Myocyte (in vitro differentiated cells): Measurements from ENCODE around the gene WDR81. TPM values are rescaled to one million over a fixed set of nuclear protein-coding genes. Genes with fewer than 3 reads are reported as not detected.
A peak's percentile ranks its signal among the peaks of the same experiment; 100 is the strongest.
"Not testable (repeated sequence)": the region's sequence is repeated elsewhere in the genome, so short reads cannot be mapped to it uniquely, and the experiment has no call there.

Experiments
- DNase-seq: peaks from one replicate; pipeline ENCODE4 v3.0.0-alpha.2; 2012; ENCODE audit warnings: low read depth
- total RNA-seq: library from RNA; depleted of rRNA; stranded (reverse); fragments of >200 nt; gene quantifications from 2 replicates; pipeline ENCODE4 v1.2.3, GENCODE V29; 2014

Gene WDR81
- total RNA-seq, 1 donor from 2014 or later, result 76.8 TPM

DNA sequence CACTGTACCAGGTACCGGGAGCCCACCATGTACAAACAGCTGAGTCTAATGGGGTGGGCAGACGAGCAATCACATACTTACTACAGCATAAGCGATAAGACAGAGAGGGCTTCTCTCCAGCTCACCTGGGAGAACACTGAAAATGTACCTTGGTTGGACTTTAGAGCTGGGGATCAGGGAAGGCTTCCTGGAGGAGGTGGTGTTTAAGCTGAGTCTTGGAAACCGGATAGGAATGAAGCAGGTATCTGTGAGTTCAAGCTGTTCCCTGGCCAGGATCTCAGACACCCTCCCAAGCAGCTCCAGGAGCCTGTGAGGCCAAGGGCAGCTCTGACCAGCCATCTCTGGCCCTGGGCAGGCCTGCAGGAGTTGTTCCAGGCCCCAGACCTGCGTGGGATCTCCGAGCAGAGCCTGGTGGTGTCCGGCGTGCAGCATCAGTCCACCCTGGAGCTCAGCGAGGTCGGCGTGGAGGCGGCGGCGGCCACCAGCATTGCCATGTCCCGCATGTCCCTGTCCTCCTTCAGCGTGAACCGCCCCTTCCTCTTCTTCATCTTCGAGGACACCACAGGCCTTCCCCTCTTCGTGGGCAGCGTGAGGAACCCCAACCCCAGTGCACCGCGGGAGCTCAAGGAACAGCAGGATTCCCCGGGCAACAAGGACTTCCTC, 29.4 kb downstream of the WDR81 start:
- DNase-seq, result no peak

DNA sequence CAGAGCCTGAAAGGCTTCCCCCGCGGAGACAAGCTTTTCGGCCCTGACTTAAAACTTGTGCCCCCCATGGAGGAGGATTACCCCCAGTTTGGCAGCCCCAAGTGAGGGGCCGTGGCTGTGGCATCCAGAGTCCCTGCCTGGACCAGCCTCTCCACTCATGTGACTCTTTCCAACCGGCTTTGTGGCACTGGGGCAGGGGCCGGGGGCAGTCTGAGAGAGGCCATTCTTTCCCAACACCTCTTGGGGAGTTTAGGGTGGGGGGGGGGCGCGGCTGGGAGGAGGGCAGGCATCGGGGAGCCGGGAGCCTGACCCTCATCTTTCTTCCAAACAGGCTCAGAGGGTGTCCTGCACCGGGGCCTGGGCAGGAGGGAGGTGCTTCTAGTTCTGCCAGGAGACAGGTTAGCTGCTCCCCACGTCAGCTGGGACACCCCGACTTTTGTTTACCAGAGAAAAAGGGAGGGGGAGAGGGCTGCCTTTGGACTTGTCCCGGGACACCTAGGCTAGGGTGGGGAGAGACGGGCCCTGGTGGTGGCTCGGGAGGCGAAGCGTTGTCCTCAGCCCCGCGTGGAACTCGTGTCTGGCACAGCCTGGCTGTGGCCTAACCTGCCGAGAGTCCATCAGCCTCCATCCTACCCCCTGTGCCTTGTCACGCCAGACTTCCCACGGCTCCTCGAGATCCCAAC, 30.1 kb downstream of the WDR81 start:
- no peak for DNase-seq

DNA sequence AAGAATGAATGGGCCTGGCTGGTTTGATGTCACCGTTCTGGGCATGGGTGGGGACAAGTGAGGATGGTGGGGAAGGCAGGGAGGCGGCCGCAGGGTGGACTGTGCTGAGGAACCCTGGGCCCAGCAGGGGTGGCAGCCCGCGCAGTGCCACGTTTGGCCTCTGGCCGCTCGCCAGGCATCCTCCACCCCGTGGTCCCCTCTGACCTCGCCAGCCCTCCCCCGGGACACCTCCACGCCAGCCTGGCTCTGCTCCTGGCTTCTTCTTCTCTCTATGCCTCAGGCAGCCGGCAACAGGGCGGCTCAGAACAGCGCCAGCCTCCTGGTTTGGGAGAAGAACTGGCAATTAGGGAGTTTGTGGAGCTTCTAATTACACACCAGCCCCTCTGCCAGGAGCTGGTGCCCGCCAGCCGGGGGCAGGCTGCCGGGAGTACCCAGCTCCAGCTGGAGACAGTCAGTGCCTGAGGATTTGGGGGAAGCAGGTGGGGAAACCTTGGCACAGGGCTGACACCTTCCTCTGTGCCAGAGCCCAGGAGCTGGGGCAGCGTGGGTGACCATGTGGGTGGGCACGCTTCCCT, 30.8 kb downstream of the WDR81 start:
- DNase-seq, result no peak

DNA sequence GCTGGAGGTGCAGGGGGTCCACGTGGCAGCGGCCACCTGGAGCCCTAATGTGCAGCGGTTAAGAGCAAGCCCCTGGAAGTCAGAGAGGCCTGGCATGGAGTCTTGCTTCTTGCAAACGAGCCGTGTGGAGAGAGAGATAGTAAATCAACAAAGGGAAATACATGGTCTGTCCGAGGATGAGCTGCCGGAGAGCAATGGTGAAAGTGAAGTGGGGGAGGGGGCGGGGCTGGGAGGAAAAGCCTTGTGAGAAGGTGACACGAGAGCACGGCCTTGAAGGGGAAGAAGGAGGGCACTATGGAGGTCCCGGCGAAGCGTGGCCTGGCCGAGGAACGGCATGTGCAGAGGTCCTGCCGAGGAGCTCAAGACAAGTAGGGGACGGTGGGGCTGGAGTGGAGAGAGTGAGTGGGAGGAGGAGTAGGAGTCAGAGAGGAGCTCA, 31.3 kb downstream of the WDR81 start:
- DNase-seq, result no peak

DNA sequence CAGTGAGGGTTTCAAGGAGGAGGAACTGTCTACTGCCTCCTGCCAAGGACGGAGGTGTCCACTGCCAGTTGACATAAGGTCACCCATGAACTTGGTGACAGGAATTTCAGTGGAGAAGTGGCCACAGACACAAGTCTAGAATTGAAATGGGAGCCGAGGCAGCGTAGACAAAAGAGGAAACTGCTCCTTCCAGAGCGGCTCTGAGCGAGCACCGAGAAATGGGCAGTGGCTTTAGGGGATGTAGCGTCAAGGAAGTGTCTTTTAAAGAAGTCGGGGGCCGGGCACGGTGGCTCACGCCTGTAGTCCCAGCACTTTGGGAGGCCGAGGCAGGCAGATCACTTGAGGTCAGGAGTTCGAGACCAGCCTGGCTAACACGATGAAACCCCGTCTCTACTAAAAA, 34.3 kb downstream of the WDR81 start:
- DNase-seq, result no peak

DNA sequence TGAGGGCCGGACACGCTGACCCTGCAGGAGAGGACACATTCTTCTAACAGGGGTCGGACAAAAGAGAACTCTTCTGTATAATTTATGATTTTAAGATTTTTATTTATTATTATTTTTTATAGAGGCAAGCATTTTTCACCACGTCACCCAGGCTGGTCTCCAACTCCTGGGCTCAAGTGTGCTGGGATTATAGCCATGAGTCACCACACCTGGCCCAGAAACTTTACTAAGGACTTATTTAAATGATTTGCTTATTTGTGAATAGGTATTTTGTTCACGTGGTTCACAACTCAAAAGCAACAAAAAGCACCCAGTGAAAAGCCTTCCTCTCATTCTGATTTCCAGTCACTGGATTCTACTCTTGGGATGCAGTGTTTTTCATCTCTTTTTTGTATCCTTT, 35.0 kb downstream of the WDR81 start:
- DNase-seq, result no peak

DNA sequence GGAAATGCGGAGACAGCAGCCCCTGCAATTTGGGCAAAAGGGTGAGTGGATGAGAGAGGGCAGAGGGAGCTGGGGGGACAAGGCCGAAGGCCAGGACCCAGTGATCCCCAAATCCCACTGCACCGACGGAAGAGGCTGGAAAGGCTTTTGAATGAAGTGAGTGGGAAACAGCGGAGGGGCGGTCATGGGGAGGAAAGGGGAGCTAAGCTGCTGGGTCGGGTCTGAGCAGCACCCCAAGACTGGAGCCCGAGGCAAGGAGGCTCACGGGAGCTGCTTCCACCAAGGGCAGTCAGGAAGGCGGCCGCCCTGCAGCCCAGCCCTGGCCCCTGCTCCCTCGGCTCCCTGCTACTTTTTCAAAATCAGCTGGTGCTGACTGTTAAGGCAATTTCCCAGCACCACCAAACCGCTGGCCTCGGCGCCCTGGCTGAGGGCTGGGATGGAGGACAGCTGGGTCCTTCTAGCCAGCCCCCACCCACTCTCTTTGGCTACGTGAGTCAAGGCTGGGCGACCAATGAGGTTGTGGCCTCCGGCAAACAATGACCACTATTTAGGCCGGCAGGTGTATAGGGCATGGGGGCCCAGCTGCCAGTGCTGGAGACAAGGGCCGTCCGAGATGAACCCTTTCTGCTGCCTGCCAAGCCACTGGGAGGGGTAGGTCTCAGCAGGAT, 37.9 kb downstream of the WDR81 start:
- DNase-seq, result peak; percentile 99

DNA sequence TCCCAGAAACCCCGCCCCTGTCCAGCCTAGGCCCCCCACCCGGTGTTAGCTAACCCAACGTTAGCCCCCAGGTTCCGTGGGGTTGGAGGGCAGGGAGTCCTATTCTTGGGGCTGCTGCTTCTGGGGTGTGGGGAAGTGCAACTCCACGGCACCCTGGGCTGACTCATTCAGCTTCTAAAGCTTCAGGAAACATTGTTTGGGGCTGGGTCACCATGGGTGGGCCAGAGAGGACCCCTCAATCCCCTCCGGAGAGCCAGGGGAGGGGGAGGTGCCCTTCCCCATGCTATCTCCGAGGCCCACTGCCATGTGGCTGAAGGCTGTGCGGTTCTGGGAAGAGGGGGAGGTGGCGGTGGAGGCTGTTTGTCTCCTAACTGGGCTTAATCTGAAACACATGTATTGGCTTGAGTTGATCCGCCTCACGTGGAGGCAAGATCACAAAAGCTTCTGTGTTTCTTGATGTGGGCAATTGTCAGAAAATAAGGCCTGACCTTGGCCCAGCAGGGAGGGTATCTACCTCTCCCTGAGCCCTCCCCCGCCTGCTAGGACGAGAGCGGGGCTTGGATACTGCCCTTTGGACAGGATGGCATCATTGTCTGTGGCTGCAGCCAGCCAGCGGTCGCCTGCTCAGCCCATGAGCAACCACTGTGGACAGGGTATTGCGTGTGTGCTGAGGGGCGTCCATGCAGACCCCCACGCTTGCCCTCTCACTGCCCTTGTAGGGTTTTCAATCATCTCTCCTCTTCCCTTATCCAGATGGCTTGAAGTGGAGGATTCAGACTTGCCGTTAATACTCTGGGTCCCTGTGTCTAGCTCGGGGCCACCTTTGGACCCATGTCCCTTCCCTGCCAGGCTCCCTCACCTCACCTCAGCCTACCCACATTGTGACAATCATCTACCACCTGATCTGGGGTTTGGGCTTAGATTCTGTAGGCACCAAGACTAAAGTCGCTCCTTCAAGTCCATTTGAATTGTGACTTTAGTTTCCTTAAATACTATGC, 38.7 kb downstream of the WDR81 start:
- peak; percentile 90 for DNase-seq

DNA sequence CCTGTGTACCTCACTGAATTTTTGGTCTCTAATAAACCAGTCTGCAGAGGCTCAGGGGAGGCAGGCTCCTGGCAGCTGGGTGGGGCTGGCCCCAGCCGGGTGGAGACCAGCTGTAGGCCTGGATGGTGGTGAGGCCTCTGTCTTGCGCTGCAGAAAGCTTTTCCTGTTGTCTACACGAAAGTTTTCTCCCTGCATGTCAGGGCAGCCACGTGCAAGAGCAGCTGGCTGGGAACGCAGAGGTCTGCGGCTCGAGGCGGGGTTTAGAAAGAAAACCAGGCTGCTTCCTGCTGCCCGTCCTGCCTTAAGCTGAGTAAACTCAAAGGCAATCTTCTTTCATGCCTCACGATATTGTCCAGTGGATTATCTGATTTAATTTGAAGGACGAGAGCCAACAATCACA, 39.8 kb downstream of the WDR81 start:
- peak; percentile 98 for DNase-seq

DNA sequence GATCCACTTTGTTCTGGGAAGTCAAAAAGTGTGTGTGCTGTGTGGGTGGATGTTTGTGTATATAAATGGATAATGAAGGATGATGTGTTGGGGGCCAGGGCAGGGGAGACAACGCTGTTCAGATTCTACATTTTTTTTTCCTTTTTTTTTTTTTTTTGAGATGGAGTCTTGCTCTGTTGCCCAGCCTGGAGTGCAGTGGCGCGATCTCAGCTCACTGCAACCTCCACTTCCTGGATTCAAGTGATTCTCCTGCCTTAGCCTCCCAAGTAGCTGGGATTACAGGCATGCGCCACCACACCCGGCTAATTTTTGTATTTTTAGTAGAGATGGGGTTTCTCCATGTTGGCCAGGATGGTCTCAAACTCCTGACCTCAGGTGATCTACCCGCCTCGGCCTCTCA, 40.2 kb downstream of the WDR81 start:
- not testable (repeated sequence) for DNase-seq

DNA sequence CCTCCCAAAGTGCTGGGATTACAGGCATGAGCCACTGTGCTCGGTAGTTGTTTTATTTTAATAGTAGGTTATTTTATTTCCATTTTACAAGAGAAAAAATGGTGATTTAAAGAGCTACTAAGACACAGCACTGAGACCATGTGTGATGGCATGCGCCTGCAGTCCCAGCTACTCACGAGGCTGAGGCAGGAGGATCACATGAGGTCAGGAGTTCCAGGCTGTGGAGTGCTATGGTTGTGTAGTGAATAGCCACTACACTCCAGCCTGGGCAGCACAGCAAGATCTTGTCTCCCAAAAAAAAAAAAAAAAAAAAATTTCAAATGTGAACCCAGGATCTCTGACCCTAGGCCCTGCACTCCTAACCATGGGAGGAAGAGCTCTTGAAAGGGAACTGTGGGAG, 41.1 kb downstream of the WDR81 start:
- DNase-seq, result no peak

DNA sequence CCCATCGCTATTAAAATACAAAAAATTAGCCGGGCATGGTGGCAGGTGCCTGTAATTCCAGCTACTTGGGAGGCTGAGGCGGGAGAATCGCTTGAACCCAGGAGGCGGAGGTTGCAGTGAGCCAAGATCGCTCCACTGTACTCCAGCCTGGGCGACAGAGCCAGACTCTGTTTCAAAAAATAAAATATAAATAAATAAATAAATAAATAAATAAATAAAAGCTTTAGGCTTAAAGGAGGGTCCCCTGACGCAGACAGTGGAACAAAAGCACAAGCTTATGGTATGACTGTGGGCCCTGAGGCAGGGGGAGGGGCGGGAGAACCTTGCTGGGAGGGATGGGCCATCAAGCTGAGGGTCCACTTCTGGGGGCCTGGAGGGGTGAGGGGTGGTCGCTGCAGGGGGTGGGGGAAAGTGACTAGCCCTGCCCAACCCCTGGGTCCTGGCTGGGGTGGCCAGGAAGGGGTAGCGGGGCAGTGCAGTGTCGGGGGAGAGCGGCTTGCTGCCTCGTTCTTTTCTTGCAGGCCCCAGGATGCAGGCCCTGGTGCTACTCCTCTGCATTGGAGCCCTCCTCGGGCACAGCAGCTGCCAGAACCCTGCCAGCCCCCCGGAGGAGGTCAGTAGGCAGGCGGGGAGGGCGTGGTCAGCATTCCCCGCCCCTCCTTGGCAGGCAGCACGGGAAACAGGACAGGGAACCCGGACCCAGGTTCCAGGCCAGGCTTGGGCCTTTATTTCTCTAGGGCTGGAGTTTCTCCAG, 42.1 kb downstream of the WDR81 start:
- DNase-seq, result peak; percentile 80

DNA sequence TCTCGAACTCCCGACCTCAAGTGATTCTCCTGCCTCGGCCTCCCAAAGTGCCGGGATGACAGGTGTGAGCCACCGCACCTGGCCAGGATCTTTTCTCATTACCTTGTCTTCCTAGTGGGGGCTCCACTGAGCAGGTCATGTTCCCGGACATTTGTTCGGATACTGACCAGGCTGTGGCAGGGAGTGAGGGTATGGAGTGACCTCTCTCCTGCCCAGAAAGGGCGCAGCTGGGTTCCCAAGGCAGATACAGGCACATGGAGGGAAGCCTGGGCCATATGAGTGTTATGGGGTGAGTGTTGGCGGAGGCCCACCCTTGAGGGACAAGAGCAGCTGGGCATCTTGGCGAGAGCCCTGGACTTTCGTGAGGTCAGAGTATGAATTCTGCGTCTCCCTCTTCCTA, 42.9 kb downstream of the WDR81 start:
- peak; percentile 85 for DNase-seq

DNA sequence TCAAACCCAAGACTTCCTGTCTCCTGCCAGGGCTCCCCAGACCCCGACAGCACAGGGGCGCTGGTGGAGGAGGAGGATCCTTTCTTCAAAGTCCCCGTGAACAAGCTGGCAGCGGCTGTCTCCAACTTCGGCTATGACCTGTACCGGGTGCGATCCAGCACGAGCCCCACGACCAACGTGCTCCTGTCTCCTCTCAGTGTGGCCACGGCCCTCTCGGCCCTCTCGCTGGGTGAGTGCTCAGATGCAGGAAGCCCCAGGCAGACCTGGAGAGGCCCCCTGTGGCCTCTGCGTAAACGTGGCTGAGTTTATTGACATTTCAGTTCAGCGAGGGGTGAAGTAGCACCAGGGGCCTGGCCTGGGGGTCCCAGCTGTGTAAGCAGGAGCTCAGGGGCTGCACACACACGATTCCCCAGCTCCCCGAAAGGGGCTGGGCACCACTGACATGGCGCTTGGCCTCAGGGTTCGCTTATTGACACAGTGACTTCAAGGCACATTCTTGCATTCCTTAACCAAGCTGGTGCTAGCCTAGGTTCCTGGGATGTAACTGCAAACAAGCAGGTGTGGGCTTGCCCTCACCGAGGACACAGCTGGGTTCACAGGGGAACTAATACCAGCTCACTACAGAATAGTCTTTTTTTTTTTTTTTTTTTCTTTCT, 45.4 kb downstream of the WDR81 start:
- DNase-seq, result no peak

DNA sequence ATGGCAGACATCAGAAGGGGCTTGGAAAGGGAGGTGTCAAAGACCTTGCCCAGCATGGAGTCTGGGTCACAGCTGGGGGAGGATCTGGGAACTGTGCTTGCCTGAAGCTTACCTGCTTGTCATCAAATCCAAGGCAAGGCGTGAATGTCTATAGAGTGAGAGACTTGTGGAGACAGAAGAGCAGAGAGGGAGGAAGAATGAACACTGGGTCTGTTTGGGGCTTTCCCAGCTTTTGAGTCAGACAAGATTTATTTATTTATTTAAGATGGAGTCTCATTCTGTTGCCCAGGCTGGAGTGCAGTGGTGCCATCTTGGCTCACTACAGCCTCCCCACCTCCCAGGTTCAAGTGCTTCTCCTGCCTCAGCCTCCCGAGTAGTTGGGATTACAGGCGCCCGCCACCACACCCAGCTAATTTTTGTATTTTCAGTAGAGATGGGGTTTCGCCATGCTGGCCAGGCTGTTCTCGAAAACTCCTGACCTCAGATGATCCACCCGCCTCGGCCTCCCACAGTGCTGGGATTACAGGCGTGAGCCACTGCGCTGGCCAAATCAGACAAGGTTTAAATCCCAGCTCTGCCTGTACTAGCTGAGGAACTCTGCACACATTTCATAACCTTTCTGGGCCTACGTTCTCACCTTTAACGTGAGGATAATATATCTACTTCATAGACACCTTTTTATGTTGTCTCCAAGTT, 48.6 kb downstream of the WDR81 start:
- DNase-seq, result not testable (repeated sequence)

DNA sequence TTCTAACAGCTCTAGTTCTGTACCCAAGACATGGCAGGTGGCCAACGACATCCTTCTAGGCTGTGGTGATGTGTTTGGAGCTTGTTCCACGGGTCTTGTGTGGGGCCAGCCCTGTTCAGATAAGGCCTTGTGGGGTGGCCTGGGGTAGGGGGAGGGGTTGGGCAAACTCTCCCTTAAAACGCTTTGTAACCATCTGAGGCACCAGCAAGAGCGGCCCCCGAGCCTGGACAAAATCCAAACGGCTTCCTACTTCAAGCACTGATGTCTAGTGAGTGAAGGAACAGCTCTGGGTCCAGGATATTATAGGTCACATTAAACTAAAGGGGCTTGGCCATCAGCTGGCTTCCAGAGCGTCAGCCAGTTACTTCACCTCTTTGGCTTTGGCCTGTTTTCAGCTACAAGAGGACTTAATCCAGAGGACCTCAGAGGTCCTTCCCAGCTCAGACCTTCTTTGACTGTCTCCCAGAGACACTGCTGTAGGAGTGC, 49.2 kb downstream of the WDR81 start:
- no peak for DNase-seq

DNA sequence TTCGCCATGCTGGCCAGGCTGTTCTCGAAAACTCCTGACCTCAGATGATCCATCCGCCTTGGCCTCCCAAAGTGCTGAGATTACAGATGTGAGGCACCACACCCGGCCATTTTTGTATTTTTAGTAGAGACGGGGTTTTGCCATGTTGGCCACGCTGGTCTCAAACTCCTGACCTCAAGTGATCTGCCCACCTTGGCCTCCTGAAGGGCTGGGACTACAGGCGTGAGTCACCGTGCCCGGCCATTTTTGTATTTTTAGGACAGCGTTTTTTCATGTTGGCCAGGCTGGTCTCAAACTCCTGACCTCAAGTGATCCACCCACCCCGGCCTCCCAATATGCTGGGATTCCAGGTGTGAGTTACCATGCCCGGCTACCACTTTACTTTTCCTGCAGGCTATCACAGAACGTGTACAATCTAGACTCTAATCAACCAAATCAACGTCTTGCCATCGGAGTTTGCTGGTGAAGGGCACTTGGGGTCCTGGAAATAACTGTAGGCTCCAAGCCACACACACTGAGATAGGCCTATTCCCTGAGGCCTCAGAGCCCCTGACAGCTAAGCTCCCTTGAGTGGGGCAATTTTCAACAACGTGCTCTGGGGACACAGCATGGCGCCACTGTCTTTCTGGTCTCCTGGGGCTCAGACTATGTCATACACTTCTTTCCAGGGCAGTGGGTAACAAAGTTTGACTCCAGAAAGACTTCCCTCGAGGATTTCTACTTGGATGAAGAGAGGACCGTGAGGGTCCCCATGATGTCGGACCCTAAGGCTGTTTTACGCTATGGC, 50.1 kb downstream of the WDR81 start:
- no peak for DNase-seq

DNA sequence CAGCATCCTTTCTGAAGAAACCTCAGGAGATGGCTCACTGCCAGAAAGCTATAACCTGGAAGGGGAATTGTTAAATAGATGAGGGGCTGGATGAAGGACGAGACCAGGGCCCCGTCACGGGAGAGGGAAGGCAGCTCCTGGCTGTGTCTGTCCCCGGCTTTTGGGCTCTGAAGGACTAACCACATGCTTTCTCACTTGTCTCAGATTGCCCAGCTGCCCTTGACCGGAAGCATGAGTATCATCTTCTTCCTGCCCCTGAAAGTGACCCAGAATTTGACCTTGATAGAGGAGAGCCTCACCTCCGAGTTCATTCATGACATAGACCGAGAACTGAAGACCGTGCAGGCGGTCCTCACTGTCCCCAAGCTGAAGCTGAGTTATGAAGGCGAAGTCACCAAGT, 51.8 kb downstream of the WDR81 start:
- DNase-seq, result no peak
